Right renal pelvis (tissue), 4 donors: ENCODE measurements around the gene LIPG. TPM values are rescaled to one million over a fixed set of nuclear protein-coding genes. Genes with fewer than 3 reads are reported as not detected.

Experiments used
- DNase-seq, 4 donors: peaks; one replicate each; pipeline ENCODE4 v3.0.0-alpha.2; 2013; ENCODE audit warnings: low read depth in 4 of 4, low spot score in 3 of 4, missing footprints in 1 of 4
- polyA plus RNA-seq, 4 donors: library from polyadenylated mRNA; unstranded; fragments of 120-200 nt; gene quantifications; one replicate each; pipeline ENCODE4 v1.2.1, GENCODE V29; 2013; ENCODE audit not compliant: insufficient read length in 4 of 4

LIPG gene
- polyA plus RNA-seq, 4 donors: 46.6 to 62.6 (median 56.3) TPM

GRCh38 chr18:49609256-49610021 is 47.6 kb downstream of the LIPG start:
- no peak for DNase-seq

- DNase-seq: no peak
These were observed 48.2 kb downstream of the LIPG start for GRCh38 chr18:49610022-49610445.

GRCh38 chr18:49611316-49611715 is 49.5 kb downstream of the LIPG start:
- no peak for DNase-seq

- no peak for DNase-seq
These were observed 50.7 kb downstream of the LIPG start for GRCh38 chr18:49612515-49613033.

GRCh38 chr18:49613141-49613640 is 51.3 kb downstream of the LIPG start:
- DNase-seq: peak in 2 of 4 donors; percentile 60 to 62

GRCh38 chr18:49613641-49614151 is 51.8 kb downstream of the LIPG start:
- no peak for DNase-seq

- DNase-seq: no peak
These were observed 54.9 kb downstream of the LIPG start for GRCh38 chr18:49616618-49617328.

- DNase-seq: no peak
These were observed 55.5 kb downstream of the LIPG start for GRCh38 chr18:49617329-49617695.

- no peak for DNase-seq
These were observed 56.0 kb downstream of the LIPG start for GRCh38 chr18:49617865-49618264.

GRCh38 chr18:49618742-49619681 is 57.2 kb downstream of the LIPG start:
- DNase-seq: peak in 1 of 4 donors; percentile 37

- DNase-seq: no peak
These were observed 57.9 kb downstream of the LIPG start for GRCh38 chr18:49619801-49620200.

GRCh38 chr18:49621301-49621700 is 59.4 kb downstream of the LIPG start:
- no peak for DNase-seq

GRCh38 chr18:49621717-49622351 is 60.0 kb downstream of the LIPG start:
- no peak for DNase-seq

- no peak for DNase-seq
These were observed 61.7 kb downstream of the LIPG start for GRCh38 chr18:49623571-49623970.

GRCh38 chr18:49625021-49625691 is 63.3 kb downstream of the LIPG start:
- no peak for DNase-seq

GRCh38 chr18:49626842-49627467 is 65.1 kb downstream of the LIPG start:
- DNase-seq: no peak

- DNase-seq: no peak
These were observed 66.3 kb downstream of the LIPG start for GRCh38 chr18:49628119-49628518.

GRCh38 chr18:49628881-49629795 is 67.3 kb downstream of the LIPG start:
- DNase-seq: no peak
